GM10847 (cell line): ENCODE data around the gene TMEM165.

ENCODE experiments used
- POLR2A ChIP-seq: IDR thresholded peaks from 2 replicates; pipeline ENCODE4 v1.6.1; 2011; ENCODE audit not compliant: insufficient read length; ENCODE audit errors: extremely low read depth

Gene TMEM165, protein sequence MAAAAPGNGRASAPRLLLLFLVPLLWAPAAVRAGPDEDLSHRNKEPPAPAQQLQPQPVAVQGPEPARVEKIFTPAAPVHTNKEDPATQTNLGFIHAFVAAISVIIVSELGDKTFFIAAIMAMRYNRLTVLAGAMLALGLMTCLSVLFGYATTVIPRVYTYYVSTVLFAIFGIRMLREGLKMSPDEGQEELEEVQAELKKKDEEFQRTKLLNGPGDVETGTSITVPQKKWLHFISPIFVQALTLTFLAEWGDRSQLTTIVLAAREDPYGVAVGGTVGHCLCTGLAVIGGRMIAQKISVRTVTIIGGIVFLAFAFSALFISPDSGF

DNA sequence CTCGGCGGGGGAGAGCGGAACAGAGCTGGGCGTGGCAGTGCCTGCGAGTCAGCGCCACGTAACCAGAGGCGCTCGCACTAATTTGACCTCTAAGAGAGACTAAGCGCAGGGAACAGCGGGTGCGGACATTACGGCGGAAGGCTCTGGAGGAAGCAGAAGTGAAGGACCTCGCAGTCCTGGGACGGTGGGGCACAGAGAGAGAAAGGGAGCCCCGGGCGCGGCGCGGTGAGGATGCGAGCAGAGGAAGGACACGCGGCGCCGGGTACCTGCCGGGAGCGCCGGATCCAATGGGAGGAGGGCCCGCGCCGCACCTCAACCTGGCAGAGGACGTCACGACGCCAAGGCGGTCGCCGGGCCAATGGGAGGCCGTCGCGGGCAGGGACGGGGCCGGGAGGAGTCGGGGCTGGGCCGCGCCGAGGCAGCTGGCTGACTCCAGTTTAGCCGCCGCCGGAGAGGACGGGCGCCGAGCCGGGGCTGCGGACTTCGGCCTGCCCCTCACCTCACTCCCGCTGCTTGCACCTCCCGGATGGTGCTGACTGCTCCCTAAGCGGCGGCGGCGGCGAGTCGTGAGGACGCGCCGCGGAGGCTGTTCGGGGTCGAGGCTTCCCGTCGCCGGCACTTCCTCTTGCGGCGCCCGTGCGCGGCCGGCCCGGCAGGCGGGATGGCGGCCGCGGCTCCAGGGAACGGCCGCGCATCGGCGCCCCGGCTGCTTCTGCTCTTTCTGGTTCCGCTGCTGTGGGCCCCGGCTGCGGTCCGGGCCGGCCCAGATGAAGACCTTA lies at the start of gene TMEM165:
TMEM165 (plus strand) TSS at position 429 of the 779 bp plus-strand sequence; CDS start at position 662, 233 bp downstream.
- TF ChIP-seq POLR2A: peak; percentile 92

- peak; percentile 63 for TF ChIP-seq POLR2A
Measured at GRCh38 chr4:55345980-55346850, 49.5 kb upstream of the TMEM165 start, which contains the start of gene SRD5A3. TSS of gene SRD5A3 (plus strand) at chr4:55346242. CDS start at chr4:55346337, 95 bp downstream.

- no peak for TF ChIP-seq POLR2A
Measured at GRCh38 chr4:55346851-55347255, 48.9 kb upstream of the TMEM165 start.

DNA sequence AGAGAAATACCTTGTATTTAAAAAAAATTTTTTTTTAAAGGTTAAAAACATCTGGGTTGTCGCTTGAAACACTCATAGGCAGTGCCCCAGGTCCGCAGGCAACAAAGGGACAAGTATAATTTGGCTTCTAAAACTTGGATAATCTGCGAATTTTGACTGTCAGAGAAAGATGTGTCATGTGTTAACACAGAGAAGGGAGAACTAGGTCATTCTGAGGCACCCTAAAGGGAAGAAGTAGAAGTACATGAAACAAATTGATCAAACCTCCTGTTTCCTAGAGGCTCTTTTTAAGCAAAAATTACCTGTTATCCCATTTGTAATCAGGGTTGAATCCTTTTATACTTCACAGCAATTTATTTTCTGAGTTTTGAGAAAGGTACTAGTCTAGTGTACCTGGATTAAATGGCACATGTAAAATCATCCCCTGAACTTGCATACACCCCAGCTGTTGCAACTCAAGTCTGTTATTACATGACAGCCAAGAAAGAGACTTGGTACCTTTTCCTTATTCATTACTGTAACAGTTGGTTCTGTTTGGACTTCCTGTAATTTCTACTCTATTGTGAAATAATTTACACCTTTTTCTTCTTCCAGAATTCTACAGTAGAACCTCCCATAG lies 48.0 kb upstream of the TMEM165 start:
- no peak for TF ChIP-seq POLR2A

DNA sequence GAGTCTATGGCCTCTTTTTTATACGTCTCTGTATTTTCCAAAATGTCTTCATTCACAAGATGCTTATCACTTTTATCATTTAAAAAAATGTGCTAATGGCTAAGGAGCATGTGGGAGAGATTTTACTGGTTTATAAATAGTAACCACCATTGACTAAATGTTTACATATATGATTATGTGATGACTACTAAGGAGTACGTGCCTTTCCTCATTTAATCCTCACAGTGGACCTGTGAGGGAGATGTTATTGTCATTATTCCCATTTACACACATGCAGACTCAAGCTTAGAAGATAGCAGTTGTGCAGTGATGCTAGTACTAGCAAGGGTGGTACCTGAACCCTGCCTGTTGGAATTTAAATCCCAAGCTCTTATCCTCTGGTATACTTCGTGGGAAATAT lies 47.3 kb upstream of the TMEM165 start:
- TF ChIP-seq POLR2A: no peak

GRCh38 chr4:55351824-55352223 lies 43.9 kb upstream of the TMEM165 start:
- no peak for TF ChIP-seq POLR2A

GRCh38 chr4:55352726-55353125 lies 43.0 kb upstream of the TMEM165 start:
- no peak for TF ChIP-seq POLR2A

- no peak for TF ChIP-seq POLR2A
Measured at GRCh38 chr4:55354648-55355047, 41.1 kb upstream of the TMEM165 start.

DNA sequence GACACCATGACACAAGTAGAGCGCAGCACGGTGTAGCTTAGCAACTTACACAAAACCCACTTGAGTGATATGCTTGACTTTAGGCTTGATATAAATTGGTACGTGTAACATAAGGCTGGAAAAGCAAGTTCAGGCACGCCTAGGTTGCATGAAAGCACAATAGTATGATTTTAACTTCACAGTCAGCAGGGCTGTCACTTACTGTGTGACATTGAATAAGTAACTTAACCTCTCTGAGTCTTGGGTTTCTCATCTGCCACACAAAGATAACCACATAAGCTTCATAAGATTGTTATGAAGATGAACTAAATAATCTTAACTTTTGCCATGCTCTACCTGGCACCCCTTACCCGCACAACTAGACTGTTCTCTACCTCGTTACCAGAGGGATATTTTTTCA lies 40.2 kb upstream of the TMEM165 start:
- no peak for TF ChIP-seq POLR2A

- TF ChIP-seq POLR2A: no peak
Measured at GRCh38 chr4:55356991-55357461, 38.7 kb upstream of the TMEM165 start.

- no peak for TF ChIP-seq POLR2A
Measured at GRCh38 chr4:55358246-55358645, 37.5 kb upstream of the TMEM165 start.

GRCh38 chr4:55358668-55359067 lies 37.1 kb upstream of the TMEM165 start:
- TF ChIP-seq POLR2A: no peak

- no peak for TF ChIP-seq POLR2A
Measured at GRCh38 chr4:55359397-55359916, 36.3 kb upstream of the TMEM165 start.

GRCh38 chr4:55363691-55364351 lies 31.9 kb upstream of the TMEM165 start:
- no peak for TF ChIP-seq POLR2A
